HCT116 (cell line): ENCODE data around the gene CPN2. TPM values are rescaled to one million over a fixed set of nuclear protein-coding genes. Genes with fewer than 3 reads are reported as not detected.

Experiments
- ATAC-seq: fragments of 200-7000 bp; cut with Tn5 transposase; 2 replicates; pipeline ENCODE4 v1.9.1; 2020; ENCODE audit warnings: mild to moderate bottlenecking, moderate library complexity
- BruUV-seq: library from RNA; stranded (reverse); fragments of 400-500 nt; replicated peaks from 2 replicates; lab custom pipeline; 2021; lab: Mats Ljungman, UMichigan
- CTCF ChIA-PET: fragments of 300-600 bp; sonication (Branson Sonifier 250); formaldehyde crosslinking; loops from one replicate; lab custom pipeline; 2021; ENCODE audit warnings: antibody characterized with exemption; lab: Charles Lee
- POLR2A ChIA-PET: fragments of 300-600, 350-600 bp; sonication (Branson Sonifier 250); formaldehyde crosslinking; loops from one replicate; lab custom pipeline; 2021; ENCODE audit warnings: antibody characterized with exemption; lab: Charles Lee
- RAD21 ChIA-PET, 2 experiments: fragments of 300-600 bp; sonication (Branson Sonifier 250); formaldehyde crosslinking; loops; one replicate each; lab custom pipeline; 2023; ENCODE audit warnings: low total read pairs in 2 of 2; ENCODE audit not compliant: uncharacterized antibody in 2 of 2, unreplicated experiment in 2 of 2, low non-redundant PET in 1 of 2; lab: Charles Lee
- DNase-seq: peaks from one replicate; pipeline ENCODE4 v3.0.0-alpha.2; 2010; ENCODE audit warnings: low read depth, low spot score
- H2AFZ ChIP-seq: fragments of 200-600 bp; shearing (Covaris generic), sonication (generic); 2 replicates; pipeline ENCODE4 v1.6.1; 2017; ENCODE audit warnings: low read depth, mixed run types, mixed read lengths, antibody characterized with exemption, low read length; ENCODE audit not compliant: poor library complexity, severe bottlenecking
- H3K27ac ChIP-seq: 2 replicates; pipeline ENCODE4 v1.5.1; 2012; ENCODE audit warnings: low read depth, low read length
- H3K27me3 ChIP-seq: fragments of 200-600 bp; sonication (generic); 2 replicates; pipeline ENCODE4 v1.6.1; 2016; ENCODE audit warnings: mixed run types, low read length, mixed read lengths; ENCODE audit not compliant: insufficient read depth
- H3K36me3 ChIP-seq, 2 experiments: fragments of 200-500 bp in 1 of 2; fragments of 200-600 bp in 1 of 2; sonication (Bioruptor generic) in 1 of 2; sonication (generic) in 1 of 2; 2 replicates each; pipeline versions ENCODE4 v1.5.1 to v1.6.1; 2014 to 2016; ENCODE audit warnings: low read length in 2 of 2, inconsistent platforms in 1 of 2, mixed read lengths in 1 of 2, mixed run types in 1 of 2; ENCODE audit not compliant: insufficient read depth in 2 of 2, control insufficient read depth in 1 of 2
- H3K4me1 ChIP-seq, 2 experiments: fragments of 200-600 bp in 1 of 2; sonication (generic) in 1 of 2; 2 replicates each; pipeline versions ENCODE4 v1.5.1 to v1.6.1; 2012 to 2017; ENCODE audit warnings: low read length in 2 of 2, inconsistent platforms in 1 of 2, mild to moderate bottlenecking in 1 of 2, mixed read lengths in 1 of 2, mixed run types in 1 of 2, moderate library complexity in 1 of 2; ENCODE audit not compliant: insufficient read depth in 2 of 2, control insufficient read depth in 1 of 2
- H3K4me2 ChIP-seq: fragments of 200-600 bp; sonication (generic); 2 replicates; pipeline ENCODE4 v1.6.1; 2017; ENCODE audit warnings: mixed run types, low read length, mixed read lengths
- H3K4me3 ChIP-seq, 2 experiments: fragments of 200-600 bp in 1 of 2; sonication (generic) in 1 of 2; replicated peaks in 1 of 2; 2 replicates each; pipeline ENCODE4 v1.5.1; 2011 to 2016; ENCODE audit warnings: low read length in 2 of 2, control low read depth in 1 of 2, low read depth in 1 of 2, mild to moderate bottlenecking in 1 of 2, mixed read lengths in 1 of 2, mixed run types in 1 of 2
- H3K79me2 ChIP-seq: fragments of 200-600 bp; sonication (generic); 2 replicates; pipeline ENCODE4 v1.6.1; 2017; ENCODE audit warnings: mild to moderate bottlenecking, mixed run types, low read length, moderate library complexity, mixed read lengths; ENCODE audit not compliant: insufficient read depth
- H3K9ac ChIP-seq: fragments of 200-600 bp; sonication (generic); 2 replicates; pipeline ENCODE4 v1.6.1; 2016; ENCODE audit warnings: low read length, mixed read lengths
- H3K9me2 ChIP-seq: fragments of 200-600 bp; sonication (generic), shearing (Covaris generic); 2 replicates; pipeline ENCODE4 v1.6.1; 2017; ENCODE audit warnings: mixed run types, mild to moderate bottlenecking, moderate library complexity; ENCODE audit not compliant: insufficient read depth
- H3K9me3 ChIP-seq, 2 experiments: fragments of 200-500 bp in 1 of 2; fragments of 200-600 bp in 1 of 2; sonication (Bioruptor generic) in 1 of 2; sonication (generic) in 1 of 2; 2 replicates each; pipeline ENCODE4 v1.6.1; 2014 to 2017; ENCODE audit warnings: low read length in 2 of 2, mixed read lengths in 2 of 2, inconsistent platforms in 1 of 2, low read depth in 1 of 2, mild to moderate bottlenecking in 1 of 2, mixed run types in 1 of 2, moderate library complexity in 1 of 2; ENCODE audit not compliant: control insufficient read depth in 1 of 2, insufficient read depth in 1 of 2
- H4K20me1 ChIP-seq: fragments of 200-600 bp; sonication (generic), shearing (Covaris generic); 2 replicates; pipeline ENCODE4 v1.6.1; 2017; ENCODE audit warnings: mixed run types, mild to moderate bottlenecking, moderate library complexity; ENCODE audit not compliant: insufficient read depth
- CTCF ChIP-seq, 3 experiments: fragments of 200-600 bp in 1 of 3; sonication (generic) in 1 of 3; IDR thresholded peaks in 2 of 3; conservative IDR thresholded peaks in 1 of 3; 2 replicates each; pipeline ENCODE4 v1.5.1; 2012 to 2017; ENCODE audit warnings: low read depth in 2 of 3, low read length in 2 of 3, antibody characterized with exemption in 1 of 3, borderline replicate concordance in 1 of 3, control low read depth in 1 of 3, mild to moderate bottlenecking in 1 of 3, mixed read lengths in 1 of 3, mixed run types in 1 of 3, moderate library complexity in 1 of 3; ENCODE audit not compliant: insufficient read depth in 1 of 3
- EZH2phosphoT487 ChIP-seq: fragments of 200-600 bp; IDR thresholded peaks from 2 replicates; pipeline ENCODE4 v1.6.1; 2018; ENCODE audit warnings: antibody characterized with exemption, borderline replicate concordance
- JUND ChIP-seq: IDR thresholded peaks from 2 replicates; pipeline ENCODE4 v1.6.1; 2012
- RAD21 ChIP-seq: IDR thresholded peaks from 2 replicates; pipeline ENCODE4 v1.6.1; 2012; ENCODE audit warnings: low read depth, mild to moderate bottlenecking
- SRF ChIP-seq: IDR thresholded peaks from 2 replicates; pipeline ENCODE4 v1.6.1; 2012; ENCODE audit warnings: low read depth
- ZBTB33 ChIP-seq: IDR thresholded peaks from 2 replicates; pipeline ENCODE4 v1.6.1; 2011; ENCODE audit warnings: mild to moderate bottlenecking, low read length, moderate library complexity; ENCODE audit not compliant: insufficient replicate concordance; ENCODE audit errors: extremely low read depth
- ZNF274 ChIP-seq: fragments of 200-500 bp; sonication (Bioruptor generic); IDR thresholded peaks from 2 replicates; pipeline ENCODE4 v1.6.1; 2014; ENCODE audit warnings: mild to moderate bottlenecking, low read depth, low read length, inconsistent platforms
- intact Hi-C: fragments of 100-400 bp; cut with micrococcal nuclease; formaldehyde crosslinking; loops from 2 replicates; pipeline ENCODE4 v1.10.0; 2022
- total RNA-seq: library from RNA; stranded (reverse); gene quantifications from one replicate; pipeline ENCODE4 v1.2.1, GENCODE V29; 2021; ENCODE audit not compliant: unreplicated experiment

Gene CPN2
- total RNA-seq, 1 experiment from 2014 or later, result not detected

- ChIA-PET CTCF (no interaction called here), POLR2A (no interaction called here), RAD21 (no interaction called here)
- no peaks in the 10 kb centered on the region for H3K36me3 ChIP-seq
- no peak overlapping the region for H3K27ac ChIP-seq
- no peaks in the 10 kb centered on the region for H3K27me3 ChIP-seq
- no peak overlapping the region for H3K4me3 ChIP-seq
- no TSS peak for BruUV-seq
- intact Hi-C loops, result no loop called here
- no peak overlapping the region for H3K4me2 ChIP-seq
- TF ChIP-seq JUND, result no peak
- H3K9me3 ChIP-seq, result no peaks in the 10 kb centered on the region
- H3K9me2 ChIP-seq, result no peaks in the 10 kb centered on the region
- no peaks in the 10 kb centered on the region for H3K79me2 ChIP-seq
- H3K4me1 ChIP-seq, result peaks cover 0 to 6% of the 10 kb centered on the region in 2 experiments; a peak in 1 of 4 replicates
- no peak overlapping the region for H2AFZ ChIP-seq
- no peaks in the 10 kb centered on the region for H4K20me1 ChIP-seq
- ATAC-seq (no peak), DNase-seq (no peak)
- H3K9ac ChIP-seq, result no peak overlapping the region
Measured at GRCh38 chr3:194384569-194385001, 33.5 kb upstream of the CPN2 start.

- BruUV-seq, result no TSS peak
- ATAC-seq (no peak), DNase-seq (no peak)
- Histone ChIP-seq H3K9me2 (no peaks in the 10 kb centered on the region), H3K9ac (no peak overlapping the region), H3K36me3 (no peaks in the 10 kb centered on the region), H3K79me2 (no peaks in the 10 kb centered on the region), H3K4me1 (peaks cover 0 to 6% of the 10 kb centered on the region in 2 experiments; a peak in 1 of 4 replicates), H2AFZ (no peak overlapping the region), H3K27me3 (no peaks in the 10 kb centered on the region), H4K20me1 (no peaks in the 10 kb centered on the region), H3K9me3 (no peaks in the 10 kb centered on the region), H3K27ac (no peak overlapping the region), H3K4me2 (no peak overlapping the region), H3K4me3 (no peak overlapping the region)
- POLR2A ChIA-PET, result no interaction called here
- TF ChIP-seq CTCF (IDR thresholded peaks at IDR 0.05 in 2 of 3, conservative IDR thresholded peaks at IDR 0.05 in 1 of 3; ENCODE audit: borderline replicate concordance in 1 of 3, insufficient read depth in 1 of 3, low read depth in 2 of 3, low read length in 2 of 3) (no peak), RAD21 (no peak), ZBTB33 (no peak), EZH2phosphoT487 (no peak), SRF (no peak), ZNF274 (no peak)
- CTCF ChIA-PET, result no interaction called here
- intact Hi-C loops, result no loop called here
- RAD21 ChIA-PET, result no interaction called here
Measured at GRCh38 chr3:194384156-194384555, 33.0 kb upstream of the CPN2 start.
